ENCODE results near the gene CHST14. TPM values are rescaled to one million over a fixed set of nuclear protein-coding genes. Genes with fewer than 3 reads are reported as not detected.

Gene CHST14
- polyA plus RNA-seq, 1 of the 3 experiments (the other 2 are of a cell fraction) = 43.2 TPM

DNA sequence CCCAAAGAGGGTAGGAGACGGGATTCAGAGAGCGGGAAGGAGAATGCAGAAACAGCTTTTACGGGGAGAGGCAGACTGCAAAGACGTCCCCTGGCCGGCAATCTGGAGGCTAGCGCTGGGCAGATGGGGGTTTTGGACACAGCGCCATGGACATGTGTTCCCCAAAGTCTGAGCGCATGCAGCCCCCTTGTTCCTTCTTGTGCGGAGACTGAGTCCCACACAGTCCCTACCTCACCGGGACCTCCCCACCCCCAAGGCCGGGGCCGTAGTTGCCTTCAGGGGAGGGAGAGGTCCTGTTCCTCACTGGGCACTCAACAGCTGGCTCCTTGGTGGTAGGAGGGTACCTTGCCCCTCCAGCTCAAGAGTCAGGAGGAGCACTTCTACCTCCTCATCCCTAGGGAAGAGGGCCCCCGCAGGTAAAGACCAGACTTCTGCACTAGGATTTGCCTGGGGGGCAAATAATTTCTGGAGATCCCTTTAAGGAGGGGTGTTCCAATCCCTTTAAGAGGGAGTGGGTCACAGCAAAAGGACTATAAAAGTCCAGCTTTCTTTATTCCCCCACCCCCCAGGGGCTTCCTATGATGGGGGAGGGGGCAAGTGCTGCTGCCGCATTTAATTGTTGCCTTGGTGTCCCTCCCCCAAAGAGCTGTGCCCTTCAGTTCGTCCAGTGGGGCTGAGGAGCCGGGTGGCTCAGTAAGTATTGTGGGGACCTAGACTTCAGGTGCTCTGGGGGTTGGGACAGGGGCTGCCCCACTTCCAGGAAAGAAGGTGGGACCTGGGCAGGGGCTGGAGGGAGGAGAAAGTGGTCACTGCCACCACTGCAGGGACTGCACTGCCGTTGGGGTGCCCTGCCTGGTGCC is 33.7 kb upstream of the CHST14 start:
- H3K9ac ChIP-seq = no peak overlapping the region
- peaks cover under 1% of the 10 kb centered on the region for H4K20me1 ChIP-seq (ENCODE audit: insufficient read depth)
- TF ChIP-seq MXI1 (IDR thresholded peaks at IDR 0.05; ENCODE audit: low read depth, low read length) = no peak
- no peak for TF ChIP-seq GATA2 (CRISPR knock-in tag; IDR thresholded peaks at IDR 0.05)
- no peak for TF ChIP-seq REST (IDR thresholded peaks at IDR 0.05; ENCODE audit: low read depth, low read length)
- no peak for TF ChIP-seq EP300 (IDR thresholded peaks at IDR 0.05; ENCODE audit: borderline replicate concordance in 1 of 2, low read depth in 1 of 2, low read length in 1 of 2)
- TF ChIP-seq JUND (IDR thresholded peaks at IDR 0.05) = no peak
- TF ChIP-seq TCF12 (IDR thresholded peaks at IDR 0.05) = no peak
- TF ChIP-seq, protein P1, sequence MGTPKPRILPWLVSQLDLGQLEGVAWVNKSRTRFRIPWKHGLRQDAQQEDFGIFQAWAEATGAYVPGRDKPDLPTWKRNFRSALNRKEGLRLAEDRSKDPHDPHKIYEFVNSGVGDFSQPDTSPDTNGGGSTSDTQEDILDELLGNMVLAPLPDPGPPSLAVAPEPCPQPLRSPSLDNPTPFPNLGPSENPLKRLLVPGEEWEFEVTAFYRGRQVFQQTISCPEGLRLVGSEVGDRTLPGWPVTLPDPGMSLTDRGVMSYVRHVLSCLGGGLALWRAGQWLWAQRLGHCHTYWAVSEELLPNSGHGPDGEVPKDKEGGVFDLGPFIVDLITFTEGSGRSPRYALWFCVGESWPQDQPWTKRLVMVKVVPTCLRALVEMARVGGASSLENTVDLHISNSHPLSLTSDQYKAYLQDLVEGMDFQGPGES (IDR thresholded peaks at IDR 0.05; ENCODE audit: low read depth, low read length) = no peak
- TF ChIP-seq TEAD4 (IDR thresholded peaks at IDR 0.05; ENCODE audit: borderline replicate concordance, insufficient read depth) = no peak
- no peak for TF ChIP-seq ELF1 (IDR thresholded peaks at IDR 0.05)
- TF ChIP-seq, protein P2, sequence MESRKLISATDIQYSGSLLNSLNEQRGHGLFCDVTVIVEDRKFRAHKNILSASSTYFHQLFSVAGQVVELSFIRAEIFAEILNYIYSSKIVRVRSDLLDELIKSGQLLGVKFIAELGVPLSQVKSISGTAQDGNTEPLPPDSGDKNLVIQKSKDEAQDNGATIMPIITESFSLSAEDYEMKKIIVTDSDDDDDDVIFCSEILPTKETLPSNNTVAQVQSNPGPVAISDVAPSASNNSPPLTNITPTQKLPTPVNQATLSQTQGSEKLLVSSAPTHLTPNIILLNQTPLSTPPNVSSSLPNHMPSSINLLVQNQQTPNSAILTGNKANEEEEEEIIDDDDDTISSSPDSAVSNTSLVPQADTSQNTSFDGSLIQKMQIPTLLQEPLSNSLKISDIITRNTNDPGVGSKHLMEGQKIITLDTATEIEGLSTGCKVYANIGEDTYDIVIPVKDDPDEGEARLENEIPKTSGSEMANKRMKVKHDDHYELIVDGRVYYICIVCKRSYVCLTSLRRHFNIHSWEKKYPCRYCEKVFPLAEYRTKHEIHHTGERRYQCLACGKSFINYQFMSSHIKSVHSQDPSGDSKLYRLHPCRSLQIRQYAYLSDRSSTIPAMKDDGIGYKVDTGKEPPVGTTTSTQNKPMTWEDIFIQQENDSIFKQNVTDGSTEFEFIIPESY (IDR thresholded peaks at IDR 0.05; ENCODE audit: borderline replicate concordance, low read depth) = no peak
- no peak for TF ChIP-seq USF1 (IDR thresholded peaks at IDR 0.05; ENCODE audit: borderline replicate concordance, low read depth)
- H3K27ac ChIP-seq (ENCODE audit: low read depth in 2 of 2, low read length in 1 of 2) = no peak overlapping the region
- peak; percentile 44 for DNase-seq
- H2AFZ ChIP-seq (ENCODE audit: low read depth) = no peak overlapping the region
- ChIA-PET CTCF (interaction anchor here (1.0 to 1.7 kb wide), 3 partner anchors 13 to 84 kb away, joined by 3 to 10 read pairs (median 5); no protein-coding TSS in a partner anchor), POLR2A (no interaction called here)
- H3K79me2 ChIP-seq (ENCODE audit: insufficient read depth) = peaks cover 2% of the 10 kb centered on the region; the same call in 1 of the 2 replicates
- no peaks in the 10 kb centered on the region for H3K36me3 ChIP-seq (replicated peaks in 1 of 2; ENCODE audit: control insufficient read depth in 1 of 2, insufficient read depth in 2 of 2, low read length in 1 of 2)
- WGBS (ENCODE audit: low lambda C conversion rate) = 46% methylated on average over 13 of the region's 17 CpGs
- no peaks in the 10 kb centered on the region; the same call in none of the 2 replicates for H3K27me3 ChIP-seq (ENCODE audit: insufficient read depth)
- H3K4me3 ChIP-seq (ENCODE audit: low read depth in 2 of 2, low read length in 1 of 2) = peak overlapping the region; percentile 48 to 54; a peak in 2 of 4 replicates
- H3K4me2 ChIP-seq = peak overlapping the region; percentile 84
- H3K9me2 ChIP-seq = no peaks in the 10 kb centered on the region
- H3K4me1 ChIP-seq (ENCODE audit: control insufficient read depth in 1 of 2, insufficient read depth in 2 of 2, low read depth in 1 of 2, low read length in 1 of 2) = peaks cover 6 to 28% of the 10 kb centered on the region in 2 experiments; a peak in 2 of 4 replicates
- H3F3A ChIP-seq (replicated peaks; ENCODE audit: insufficient read depth) = no peaks in the 10 kb centered on the region
- H3K9me3 ChIP-seq = no peaks in the 10 kb centered on the region

Measured in SK-N-SH (cell line).